GM19438 (cell line): Measurements from ENCODE around the gene SIGLEC1.

ENCODE experiments used
- ATAC-seq: cut with Tn5 transposase; IDR thresholded peaks from one replicate; pipeline ENCODE4 v1.9.1; 2021; ENCODE audit warnings: low read depth; ENCODE audit not compliant: unreplicated experiment

Gene SIGLEC1

GRCh38 chr20:3681352-3681930 is 31.0 kb downstream of the SIGLEC1 start:
- no peak for ATAC-seq

GRCh38 chr20:3680701-3681351 is 31.6 kb downstream of the SIGLEC1 start:
- no peak for ATAC-seq

- ATAC-seq, result no peak
Observed at GRCh38 chr20:3679749-3680700, 32.4 kb downstream of the SIGLEC1 start.

GRCh38 chr20:3678856-3679720 is 33.3 kb downstream of the SIGLEC1 start:
- ATAC-seq, result no peak

- no peak for ATAC-seq
Observed at GRCh38 chr20:3678198-3678597, 34.2 kb downstream of the SIGLEC1 start.

GRCh38 chr20:3677733-3678132 is 34.7 kb downstream of the SIGLEC1 start:
- no peak for ATAC-seq

GRCh38 chr20:3674995-3675900 is 37.2 kb downstream of the SIGLEC1 start:
- ATAC-seq, result no peak

- ATAC-seq, result no peak
Observed at GRCh38 chr20:3674447-3674846, 38.0 kb downstream of the SIGLEC1 start.

GRCh38 chr20:3673221-3674070 is 39.0 kb downstream of the SIGLEC1 start:
- no peak for ATAC-seq

GRCh38 chr20:3672547-3673171 is 39.7 kb downstream of the SIGLEC1 start:
- no peak for ATAC-seq

- no peak for ATAC-seq
Observed at GRCh38 chr20:3671986-3672546, 40.3 kb downstream of the SIGLEC1 start.

- ATAC-seq, result no peak
Observed at GRCh38 chr20:3670945-3671344, 41.5 kb downstream of the SIGLEC1 start.

GRCh38 chr20:3670511-3670910 is 41.9 kb downstream of the SIGLEC1 start:
- no peak for ATAC-seq

- ATAC-seq, result no peak
Observed at GRCh38 chr20:3669710-3670367, 42.6 kb downstream of the SIGLEC1 start.

- ATAC-seq, result no peak
Observed at GRCh38 chr20:3667434-3668037, 44.9 kb downstream of the SIGLEC1 start.

GRCh38 chr20:3663858-3664257 is 48.5 kb downstream of the SIGLEC1 start:
- no peak for ATAC-seq
